SK-N-SH (cell line): ENCODE data around the gene SDK1.

ENCODE experiments used
- FOSL2 ChIP-seq: IDR thresholded peaks from 2 replicates; pipeline ENCODE4 v1.4.0; 2012; ENCODE audit warnings: low read depth, mild to moderate bottlenecking, moderate library complexity, borderline replicate concordance
- JUND ChIP-seq: IDR thresholded peaks from 2 replicates; pipeline ENCODE4 v1.4.0; 2012
- POLR2AphosphoS5 ChIP-seq: IDR thresholded peaks from 2 replicates; pipeline ENCODE4 v1.6.1; 2012; ENCODE audit warnings: low read depth, low read length
- TF ChIP-seq, protein P1 (sequence below): fragments of 200-600 bp; sonication (generic); IDR thresholded peaks from 2 replicates; pipeline ENCODE4 v1.6.1; 2017; ENCODE audit warnings: antibody characterized with exemption, mild to moderate bottlenecking, moderate library complexity

DNA sequence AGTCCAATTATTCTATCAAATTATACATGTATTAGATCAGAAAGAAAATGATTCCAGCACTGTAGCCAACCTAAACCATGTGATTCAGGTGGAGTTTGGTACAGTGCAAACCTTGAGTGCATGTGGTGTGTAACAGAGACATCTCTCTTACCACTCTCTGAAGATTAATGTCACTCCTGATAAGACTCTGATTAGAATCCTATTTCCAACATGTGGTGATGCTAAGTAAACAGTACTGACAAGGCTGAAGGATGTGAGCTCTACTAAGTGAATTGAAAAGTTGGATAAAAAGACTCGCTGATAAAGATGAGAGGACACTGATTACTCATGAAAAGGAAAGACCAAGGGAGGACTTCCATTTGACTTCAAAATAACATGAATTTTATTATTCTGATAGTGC, 232.0 kb downstream of the SDK1 start:
- TF ChIP-seq POLR2AphosphoS5 (no peak), FOSL2 (no peak), JUND (no peak)
- TF ChIP-seq, protein P1, sequence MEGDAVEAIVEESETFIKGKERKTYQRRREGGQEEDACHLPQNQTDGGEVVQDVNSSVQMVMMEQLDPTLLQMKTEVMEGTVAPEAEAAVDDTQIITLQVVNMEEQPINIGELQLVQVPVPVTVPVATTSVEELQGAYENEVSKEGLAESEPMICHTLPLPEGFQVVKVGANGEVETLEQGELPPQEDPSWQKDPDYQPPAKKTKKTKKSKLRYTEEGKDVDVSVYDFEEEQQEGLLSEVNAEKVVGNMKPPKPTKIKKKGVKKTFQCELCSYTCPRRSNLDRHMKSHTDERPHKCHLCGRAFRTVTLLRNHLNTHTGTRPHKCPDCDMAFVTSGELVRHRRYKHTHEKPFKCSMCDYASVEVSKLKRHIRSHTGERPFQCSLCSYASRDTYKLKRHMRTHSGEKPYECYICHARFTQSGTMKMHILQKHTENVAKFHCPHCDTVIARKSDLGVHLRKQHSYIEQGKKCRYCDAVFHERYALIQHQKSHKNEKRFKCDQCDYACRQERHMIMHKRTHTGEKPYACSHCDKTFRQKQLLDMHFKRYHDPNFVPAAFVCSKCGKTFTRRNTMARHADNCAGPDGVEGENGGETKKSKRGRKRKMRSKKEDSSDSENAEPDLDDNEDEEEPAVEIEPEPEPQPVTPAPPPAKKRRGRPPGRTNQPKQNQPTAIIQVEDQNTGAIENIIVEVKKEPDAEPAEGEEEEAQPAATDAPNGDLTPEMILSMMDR: no peak
